ENCODE results near the gene NR2C2.

NR2C2 gene

DNA sequence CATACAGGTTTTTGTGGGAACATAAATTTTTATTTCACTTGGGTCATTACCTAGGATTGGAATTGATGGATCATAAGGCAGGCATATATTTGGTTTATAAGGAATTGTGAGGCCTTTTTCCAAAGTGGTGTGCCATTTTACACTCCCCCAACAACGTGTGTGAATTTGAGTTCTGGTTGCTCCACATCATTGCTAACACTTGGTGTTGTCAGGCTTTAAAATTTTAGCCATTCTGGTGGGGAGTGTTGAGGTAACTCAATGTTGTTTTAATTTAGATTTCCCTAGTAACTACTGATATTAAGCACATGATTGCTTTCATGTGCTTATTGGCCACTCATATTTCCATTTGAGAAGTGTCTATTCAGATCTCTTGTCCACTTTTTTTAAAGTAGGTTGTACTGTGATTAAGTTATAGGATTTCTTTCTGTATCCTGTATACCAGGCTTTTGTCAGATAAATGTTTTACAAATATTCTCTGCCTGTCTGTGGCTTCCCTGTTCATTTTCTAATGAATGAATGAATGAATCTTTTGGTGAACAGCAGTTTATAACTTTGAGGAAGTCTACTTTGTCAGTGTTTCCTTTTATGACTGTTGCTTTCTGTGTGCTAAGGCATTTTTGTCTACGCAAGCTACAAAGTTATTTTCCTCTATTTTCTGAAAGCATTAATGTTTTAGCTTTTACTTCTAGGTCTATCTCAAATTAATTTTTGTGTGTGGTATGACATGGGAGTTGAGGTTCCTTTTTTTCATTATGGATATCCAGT lies 17.9 kb upstream of the NR2C2 start:
- TF ChIP-seq GATA3 (IDR thresholded peaks at IDR 0.05; ENCODE audit: low read depth, low read length) (no peak), GATA2 (IDR thresholded peaks at IDR 0.05; ENCODE audit: low read depth, low read length) (no peak)

DNA sequence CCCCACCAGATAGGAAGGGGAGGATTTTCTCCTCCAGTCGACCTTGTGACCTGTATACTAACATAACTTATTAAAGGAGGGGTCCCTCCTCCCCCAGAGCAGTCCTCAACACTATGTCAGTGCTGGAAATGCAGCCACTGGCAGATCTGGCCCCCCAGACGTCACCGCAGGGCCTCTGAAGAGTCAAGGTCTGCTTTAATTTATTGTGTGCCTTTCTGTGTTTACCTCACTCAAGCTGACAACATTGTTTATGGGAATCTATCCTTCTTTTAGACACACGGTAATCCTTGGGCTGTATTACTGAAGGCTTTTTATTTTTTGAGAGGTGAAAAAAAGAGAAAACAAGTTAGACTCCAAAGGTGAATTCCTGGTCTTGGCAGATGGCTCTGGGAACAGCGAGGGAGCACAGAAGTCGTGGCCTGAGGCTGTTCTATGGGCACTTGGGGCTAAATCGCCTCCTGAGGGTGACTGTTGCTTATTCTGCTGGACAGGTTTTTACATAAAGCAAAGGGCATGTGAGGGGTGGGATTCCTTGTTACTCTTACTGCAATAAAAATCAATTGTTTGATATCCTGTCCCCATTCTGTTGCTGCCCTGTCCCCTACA lies 13.5 kb upstream of the NR2C2 start:
- TF ChIP-seq GATA3 (IDR thresholded peaks at IDR 0.05; ENCODE audit: low read depth, low read length): no peak
- TF ChIP-seq GATA2 (IDR thresholded peaks at IDR 0.05; ENCODE audit: low read depth, low read length): no peak

DNA sequence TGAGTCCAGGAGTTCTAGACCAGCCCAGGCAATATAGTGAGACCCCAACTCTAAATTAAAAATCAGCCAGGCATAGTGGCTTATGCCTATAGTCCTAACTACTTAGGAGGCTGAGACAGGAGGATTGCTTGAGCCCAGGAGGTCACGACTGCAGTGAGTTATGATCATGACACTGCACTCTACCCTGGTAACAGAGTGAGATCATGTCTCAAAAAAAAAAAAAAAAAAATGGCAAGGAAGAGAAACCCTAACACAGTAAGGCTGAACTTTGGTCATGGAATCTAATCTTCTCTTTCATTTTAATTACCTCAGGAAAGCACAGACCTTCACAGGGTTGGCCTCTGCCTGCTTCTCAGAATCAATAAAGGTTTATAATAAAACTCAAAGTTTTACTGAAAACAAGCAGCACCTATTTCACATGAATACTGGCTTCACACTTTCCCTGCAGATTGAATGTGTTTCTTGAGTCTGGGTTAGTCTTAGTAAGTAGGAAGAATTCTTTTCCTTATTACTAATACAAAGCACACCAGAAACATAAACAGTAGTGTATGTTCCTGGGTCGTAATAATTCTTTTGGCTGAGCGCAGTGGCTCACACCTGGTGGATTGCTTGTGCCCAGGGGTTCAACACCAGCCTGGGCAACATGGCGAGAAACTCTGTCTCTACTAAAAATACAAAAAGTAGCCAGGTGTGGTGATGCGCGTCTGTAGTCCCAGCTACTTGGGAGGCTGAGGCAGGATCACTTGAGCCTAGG lies 11.6 kb upstream of the NR2C2 start:
- TF ChIP-seq GATA3 (IDR thresholded peaks at IDR 0.05; ENCODE audit: low read depth, low read length): no peak
- no peak for TF ChIP-seq GATA2 (IDR thresholded peaks at IDR 0.05; ENCODE audit: low read depth, low read length)

DNA sequence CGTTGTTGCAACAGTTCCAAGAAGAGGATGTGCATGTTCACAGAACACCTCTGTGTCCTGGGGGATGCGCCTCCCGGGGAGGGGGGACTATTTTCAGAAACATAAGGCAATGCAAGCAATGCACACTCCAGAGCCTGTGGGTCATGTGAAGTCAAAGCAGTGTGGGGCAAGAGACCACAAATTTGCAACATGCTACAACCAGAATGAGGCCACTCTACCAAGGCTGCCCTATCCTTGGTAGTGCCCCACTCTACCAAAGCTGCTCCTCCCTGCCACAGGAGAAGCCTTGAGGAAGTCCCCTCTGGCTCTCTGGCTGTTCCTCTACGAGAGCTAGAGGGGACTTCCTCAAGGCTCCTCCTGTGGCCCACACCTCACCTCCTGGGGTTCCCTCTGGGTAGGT lies 8.4 kb upstream of the NR2C2 start:
- TF ChIP-seq GATA2 (IDR thresholded peaks at IDR 0.05; ENCODE audit: low read depth, low read length): no peak
- no peak for TF ChIP-seq GATA3 (IDR thresholded peaks at IDR 0.05; ENCODE audit: low read depth, low read length)

GRCh38 chr3:14941871-14942270 lies 5.5 kb upstream of the NR2C2 start:
- TF ChIP-seq GATA2 (IDR thresholded peaks at IDR 0.05; ENCODE audit: low read depth, low read length) (no peak), GATA3 (IDR thresholded peaks at IDR 0.05; ENCODE audit: low read depth, low read length) (no peak)

DNA sequence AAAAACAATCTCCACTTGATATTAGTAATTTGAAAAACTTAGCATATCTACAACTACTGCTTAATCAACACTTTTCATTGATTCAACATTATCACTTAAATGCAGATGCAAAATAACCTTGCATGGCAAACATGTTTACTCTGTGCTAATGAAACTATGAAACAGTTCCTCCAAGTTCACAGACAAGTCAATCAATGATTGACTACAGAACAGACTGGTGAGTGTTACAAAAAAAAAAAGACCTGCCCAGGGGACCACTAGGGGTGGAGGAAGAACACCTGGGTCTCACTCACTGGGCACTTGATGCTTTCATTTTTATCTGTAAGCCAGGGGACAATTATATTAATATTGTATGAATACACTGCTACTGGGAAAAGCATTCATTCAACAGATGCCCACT lies 4.3 kb upstream of the NR2C2 start:
- no peak for TF ChIP-seq GATA2 (IDR thresholded peaks at IDR 0.05; ENCODE audit: low read depth, low read length)
- no peak for TF ChIP-seq GATA3 (IDR thresholded peaks at IDR 0.05; ENCODE audit: low read depth, low read length)

DNA sequence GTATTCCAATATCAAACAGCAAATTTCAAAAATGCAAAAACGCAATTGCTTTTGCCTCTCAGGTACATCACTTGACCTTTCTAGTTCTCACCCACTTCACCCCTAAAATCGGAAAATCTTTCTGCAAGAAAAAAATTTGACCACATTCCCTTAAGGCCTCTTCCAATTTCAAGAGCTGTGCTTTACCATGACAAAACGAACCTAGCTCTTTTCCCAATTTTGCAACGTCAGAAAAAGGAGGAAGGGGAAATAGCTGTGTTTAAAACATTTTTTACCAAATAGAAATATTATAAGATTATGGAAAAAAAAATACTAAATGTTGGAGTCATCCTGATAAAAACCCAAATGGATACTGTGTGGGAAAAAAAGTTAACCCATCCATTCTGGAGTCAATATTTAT lies 1.1 kb upstream of the NR2C2 start:
- TF ChIP-seq GATA3 (IDR thresholded peaks at IDR 0.05; ENCODE audit: low read depth, low read length) (no peak), GATA2 (IDR thresholded peaks at IDR 0.05; ENCODE audit: low read depth, low read length) (no peak)

GRCh38 chr3:14946739-14947099 lies 664 bp upstream of the NR2C2 start:
- no peak for TF ChIP-seq GATA2 (IDR thresholded peaks at IDR 0.05; ENCODE audit: low read depth, low read length)
- no peak for TF ChIP-seq GATA3 (IDR thresholded peaks at IDR 0.05; ENCODE audit: low read depth, low read length)

- no peak for TF ChIP-seq GATA3 (IDR thresholded peaks at IDR 0.05; ENCODE audit: low read depth, low read length)
- no peak for TF ChIP-seq GATA2 (IDR thresholded peaks at IDR 0.05; ENCODE audit: low read depth, low read length)
Measured at GRCh38 chr3:14947886-14948608, 664 bp downstream of the NR2C2 start.

- no peak for TF ChIP-seq GATA3 (IDR thresholded peaks at IDR 0.05; ENCODE audit: low read depth, low read length)
- no peak for TF ChIP-seq GATA2 (IDR thresholded peaks at IDR 0.05; ENCODE audit: low read depth, low read length)
Measured at GRCh38 chr3:14948609-14949038, 1.2 kb downstream of the NR2C2 start.

- TF ChIP-seq GATA2 (IDR thresholded peaks at IDR 0.05; ENCODE audit: low read depth, low read length): no peak
- TF ChIP-seq GATA3 (IDR thresholded peaks at IDR 0.05; ENCODE audit: low read depth, low read length): no peak
Measured at GRCh38 chr3:14949126-14949525, 1.7 kb downstream of the NR2C2 start.

DNA sequence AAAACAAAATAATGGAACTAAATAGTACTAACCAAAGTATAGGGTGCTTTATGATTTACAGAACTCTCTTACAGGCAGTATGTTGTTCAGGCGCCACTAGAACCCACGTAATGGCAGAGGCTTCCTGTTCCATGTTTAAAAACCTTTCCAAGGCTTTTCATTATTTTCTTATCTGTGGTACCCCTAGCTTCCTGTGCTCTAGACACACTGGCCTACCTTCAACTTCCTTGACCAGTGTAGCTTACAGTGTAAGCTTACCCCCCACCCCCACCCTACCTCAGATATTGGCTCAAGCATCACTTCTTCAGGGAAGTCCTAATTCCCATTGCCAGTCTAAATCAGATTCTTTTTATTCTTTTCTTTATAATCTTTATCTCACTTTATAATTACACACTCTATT lies 2.9 kb downstream of the NR2C2 start:
- no peak for TF ChIP-seq GATA3 (IDR thresholded peaks at IDR 0.05; ENCODE audit: low read depth, low read length)
- no peak for TF ChIP-seq GATA2 (IDR thresholded peaks at IDR 0.05; ENCODE audit: low read depth, low read length)

DNA sequence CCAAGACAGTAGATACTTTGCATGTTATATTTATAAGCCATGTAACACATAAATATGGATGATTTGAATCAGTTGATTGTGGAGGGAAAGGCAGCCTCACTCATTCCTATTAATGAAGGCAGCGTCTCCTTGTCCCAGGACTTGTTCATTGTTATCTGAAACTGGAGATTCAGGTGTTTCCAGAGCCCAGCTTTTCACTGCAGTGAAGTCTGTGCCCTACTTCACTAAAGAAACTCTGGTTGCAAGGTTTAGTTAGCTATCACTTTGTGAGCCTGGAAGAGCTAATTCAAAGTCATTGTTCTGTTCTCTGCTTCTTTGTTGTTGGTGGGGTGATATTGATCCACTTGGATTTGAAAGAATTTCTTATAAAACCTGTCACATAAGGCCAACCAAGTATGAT lies 9.8 kb downstream of the NR2C2 start:
- TF ChIP-seq GATA3 (IDR thresholded peaks at IDR 0.05; ENCODE audit: low read depth, low read length) (no peak), GATA2 (IDR thresholded peaks at IDR 0.05; ENCODE audit: low read depth, low read length) (no peak)

DNA sequence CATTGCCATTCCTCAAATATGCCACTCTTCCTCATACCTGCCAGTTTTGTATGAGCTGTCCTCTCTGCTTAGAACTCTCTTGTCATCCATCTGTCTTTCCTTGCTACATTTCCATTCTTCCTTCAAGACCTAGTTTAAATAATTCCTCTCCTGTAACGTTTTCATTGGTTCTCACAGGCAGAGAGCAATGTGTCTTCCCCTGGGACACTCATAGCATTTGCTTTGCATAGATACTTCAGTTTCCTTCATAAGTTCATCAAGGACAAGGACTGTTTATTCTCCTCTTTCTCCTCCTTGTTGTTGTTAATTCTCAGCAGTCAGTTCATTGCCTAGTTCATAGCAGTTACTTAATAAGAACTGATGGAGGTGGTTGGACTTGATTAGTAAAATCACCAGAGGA lies 10.5 kb downstream of the NR2C2 start:
- TF ChIP-seq GATA3 (IDR thresholded peaks at IDR 0.05; ENCODE audit: low read depth, low read length) (no peak), GATA2 (IDR thresholded peaks at IDR 0.05; ENCODE audit: low read depth, low read length) (no peak)

Measured in SH-SY5Y (cell line).